NCI-H1048 (cell line): ENCODE measurements around the gene CACNB4.

ENCODE experiments used
- DNase-seq: peaks from one replicate; lab custom pipeline; 2025; lab: John Stamatoyannopoulos, UW

The CACNB4 gene

DNA sequence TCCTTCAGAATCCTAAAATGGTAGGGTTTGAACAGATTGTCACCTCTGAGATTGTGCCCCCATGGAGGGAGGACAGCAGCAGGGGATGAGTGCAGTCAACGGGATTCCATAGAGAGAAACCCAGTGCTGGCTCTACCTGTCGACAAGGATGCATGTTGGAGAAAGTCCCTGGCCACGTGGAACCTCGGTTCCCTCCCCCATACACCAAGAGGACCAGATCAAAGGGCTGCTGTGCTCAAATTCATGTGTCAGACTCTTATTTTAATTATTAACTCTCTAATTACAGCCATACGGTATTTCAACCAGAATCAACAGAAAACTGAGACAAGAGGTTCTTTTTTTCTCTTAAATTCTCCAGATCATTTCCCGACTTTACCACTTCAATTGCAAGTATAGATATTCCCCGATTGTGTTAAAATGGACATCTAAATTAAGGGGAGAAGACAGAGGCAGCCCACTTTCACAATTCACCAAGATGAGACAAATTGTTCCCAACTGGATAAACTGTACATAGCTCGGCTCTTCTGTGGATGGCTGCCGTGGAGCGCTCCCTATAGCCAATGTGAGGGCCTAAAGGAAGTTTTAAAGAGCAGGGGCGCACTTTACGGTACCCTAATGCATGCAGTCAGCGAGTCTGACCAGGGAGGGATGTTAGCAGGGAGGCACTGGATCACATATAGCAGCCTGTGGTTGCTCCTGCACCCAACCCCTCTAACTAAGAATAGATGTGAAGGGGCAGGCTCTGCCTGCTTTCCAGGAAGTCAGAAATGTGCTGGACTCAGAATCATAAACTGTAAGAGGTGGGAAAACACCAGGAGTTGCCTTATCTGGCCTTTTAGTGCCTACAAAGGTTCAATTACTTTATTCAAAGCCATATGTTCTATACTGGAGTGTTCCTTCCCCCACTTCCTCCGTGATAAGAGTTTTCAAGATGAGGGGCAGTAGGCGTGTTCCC lies 123.1 kb downstream of the CACNB4 start:
- no peak for DNase-seq

DNA sequence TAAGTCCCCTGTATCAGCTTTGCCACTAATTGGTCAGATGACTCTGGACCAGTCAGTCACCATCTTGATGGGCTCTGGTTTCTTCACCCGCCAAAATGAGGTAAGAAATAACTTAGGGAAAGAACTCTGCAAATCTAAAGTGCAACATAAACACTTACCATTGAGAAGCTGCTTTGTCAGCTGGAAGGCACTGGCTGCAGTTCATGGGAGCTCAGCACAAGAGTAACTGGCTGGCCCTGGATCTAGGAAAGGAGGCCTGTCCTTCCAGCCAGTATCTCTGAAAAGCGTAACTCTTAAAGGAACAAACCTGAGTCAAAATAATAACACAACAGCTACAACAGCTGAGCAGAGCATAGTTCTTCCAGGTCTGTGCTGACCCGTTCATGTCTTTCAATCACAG lies 123.9 kb downstream of the CACNB4 start:
- no peak for DNase-seq

- DNase-seq, result no peak
These were observed 125.0 kb downstream of the CACNB4 start for GRCh38 chr2:151973901-151974199.

GRCh38 chr2:151973013-151973900 lies 125.6 kb downstream of the CACNB4 start:
- DNase-seq, result no peak

DNA sequence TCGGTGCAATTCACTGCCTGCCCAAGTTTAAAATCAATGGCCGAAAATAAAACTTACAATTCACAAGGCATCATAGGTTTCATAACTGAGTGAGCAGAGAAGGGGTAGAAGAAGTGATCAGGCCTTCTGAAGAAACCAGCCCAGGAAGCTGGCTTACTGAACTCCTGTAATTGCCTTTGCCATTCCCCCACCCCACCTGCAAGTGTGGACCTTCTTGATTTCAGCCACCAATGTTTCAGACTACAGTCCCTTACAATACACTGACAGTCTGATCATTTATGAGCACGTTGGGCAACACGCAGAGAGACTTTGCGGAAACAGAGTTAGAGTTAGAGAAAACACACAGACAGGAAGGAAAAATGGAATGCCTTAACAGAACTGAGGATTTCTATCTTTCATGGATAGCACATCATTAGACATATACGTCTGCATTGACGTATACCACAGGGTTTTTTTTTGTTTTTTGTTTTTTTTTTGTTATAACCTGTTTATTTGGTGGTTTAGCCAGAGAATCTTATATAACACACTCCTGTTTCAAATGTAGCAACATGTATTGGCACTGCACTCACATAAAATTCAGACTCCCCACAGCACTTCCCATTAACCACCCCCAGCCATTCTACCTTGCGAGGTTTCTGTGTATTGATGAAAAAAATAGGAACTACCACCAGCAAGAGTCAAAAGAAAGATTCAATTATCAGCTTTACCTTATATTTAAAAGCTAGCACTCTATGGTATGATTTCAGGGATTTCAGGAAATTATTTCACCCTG lies 126.4 kb downstream of the CACNB4 start:
- DNase-seq, result no peak

DNA sequence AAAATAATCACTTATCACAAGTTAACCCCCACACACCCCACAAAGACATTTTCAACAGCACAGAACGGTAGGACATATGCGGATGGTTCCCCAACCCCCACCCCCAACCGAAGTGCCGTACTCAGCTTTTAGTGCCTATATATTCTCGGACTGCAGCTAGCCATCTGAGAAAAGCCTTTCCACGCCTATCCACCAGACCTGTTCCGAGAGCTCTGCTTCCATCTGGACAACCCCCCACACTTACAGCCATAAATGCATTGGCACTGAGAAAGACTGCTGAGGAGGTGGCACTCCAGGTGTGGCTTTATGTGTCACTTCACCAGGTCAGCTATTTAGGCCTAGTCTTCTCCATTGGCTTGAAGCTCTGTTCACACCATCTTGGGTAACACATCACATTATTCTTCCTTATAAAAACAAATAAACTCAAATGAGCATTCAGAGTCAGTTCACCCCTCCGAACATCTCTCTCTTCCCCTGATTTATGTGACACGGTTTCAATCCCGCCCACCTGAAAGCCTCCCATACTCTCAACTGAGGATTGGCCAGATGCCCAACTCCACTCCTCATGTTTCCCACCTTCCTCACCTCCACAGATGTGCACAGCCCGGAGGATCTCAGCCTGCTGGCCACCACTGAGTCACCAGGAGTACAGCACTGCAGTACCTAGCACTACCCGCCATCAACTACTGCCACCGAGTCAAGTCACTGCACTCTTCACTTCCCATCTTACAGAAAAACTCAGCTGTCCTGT lies 127.4 kb downstream of the CACNB4 start:
- DNase-seq, result no peak

GRCh38 chr2:151968770-151969470 lies 129.9 kb downstream of the CACNB4 start:
- no peak for DNase-seq

DNA sequence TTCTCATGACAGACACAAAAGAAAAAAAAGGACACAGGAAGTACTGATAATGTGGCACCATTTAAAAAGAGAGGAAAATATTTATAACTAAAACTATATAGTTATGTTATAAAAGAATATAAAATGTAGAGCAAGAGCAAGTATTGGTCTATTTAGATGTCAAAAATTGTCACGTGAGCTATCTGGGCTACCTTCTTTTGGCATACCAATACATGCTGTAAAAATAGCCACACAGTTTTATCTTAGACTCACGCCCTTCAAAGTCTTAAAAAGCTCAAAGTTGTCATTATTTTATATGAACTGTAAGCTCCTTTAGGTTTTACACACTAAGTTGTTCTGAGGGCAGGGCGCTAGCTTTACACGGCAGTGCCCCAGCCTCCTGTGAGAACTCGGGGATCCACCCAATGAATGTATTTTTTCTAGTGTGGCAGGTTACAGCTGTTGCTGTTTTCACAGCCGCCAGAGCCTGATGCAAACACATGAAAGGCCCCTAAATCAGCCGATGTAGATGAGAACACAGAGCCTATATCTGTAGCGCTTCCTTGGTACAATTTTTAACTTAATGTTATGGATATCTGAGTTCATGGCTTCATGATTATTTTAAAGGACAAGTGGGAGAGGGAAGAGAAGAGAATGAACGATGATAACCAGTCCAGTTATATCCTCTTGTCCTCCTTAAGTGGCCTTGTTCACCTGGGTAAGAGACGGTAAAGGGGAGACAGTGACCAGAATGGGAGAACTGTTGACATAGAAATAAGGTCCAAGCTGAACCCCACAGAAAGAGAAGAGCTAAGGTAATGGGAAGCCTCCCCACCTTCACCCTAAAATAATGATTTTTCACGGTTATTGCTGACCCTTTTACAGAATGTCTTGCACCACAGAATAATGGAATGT lies 130.8 kb downstream of the CACNB4 start:
- DNase-seq, result no peak

DNA sequence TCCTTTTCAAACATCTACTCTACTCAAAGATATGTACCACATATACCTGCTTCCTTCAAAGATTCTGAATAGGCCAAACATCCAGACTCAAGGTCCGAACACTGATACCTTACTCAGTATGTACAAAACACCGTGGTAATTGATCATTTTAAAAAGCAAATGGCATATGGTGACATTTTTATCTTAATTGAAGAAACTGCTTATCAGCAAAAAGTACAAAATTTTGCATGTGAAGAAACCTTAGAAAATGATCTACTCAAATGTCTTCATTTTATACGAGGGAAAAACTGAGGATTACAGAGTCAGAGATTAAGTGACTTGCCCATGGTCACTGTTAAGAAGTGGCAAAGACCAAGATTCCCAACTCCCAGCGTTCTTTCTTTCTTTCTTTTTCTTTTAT lies 133.0 kb downstream of the CACNB4 start:
- no peak for DNase-seq

- no peak for DNase-seq
These were observed 137.3 kb downstream of the CACNB4 start for GRCh38 chr2:151961558-151961957.

GRCh38 chr2:151959238-151959637 lies 139.6 kb downstream of the CACNB4 start:
- DNase-seq, result no peak

GRCh38 chr2:151953467-151953866 lies 145.4 kb downstream of the CACNB4 start:
- DNase-seq, result no peak

- DNase-seq, result no peak
These were observed 146.0 kb downstream of the CACNB4 start for GRCh38 chr2:151952691-151953456.

- no peak for DNase-seq
These were observed 151.1 kb downstream of the CACNB4 start for GRCh38 chr2:151947813-151948165.

- no peak for DNase-seq
These were observed 151.7 kb downstream of the CACNB4 start for GRCh38 chr2:151946899-151947812.

DNA sequence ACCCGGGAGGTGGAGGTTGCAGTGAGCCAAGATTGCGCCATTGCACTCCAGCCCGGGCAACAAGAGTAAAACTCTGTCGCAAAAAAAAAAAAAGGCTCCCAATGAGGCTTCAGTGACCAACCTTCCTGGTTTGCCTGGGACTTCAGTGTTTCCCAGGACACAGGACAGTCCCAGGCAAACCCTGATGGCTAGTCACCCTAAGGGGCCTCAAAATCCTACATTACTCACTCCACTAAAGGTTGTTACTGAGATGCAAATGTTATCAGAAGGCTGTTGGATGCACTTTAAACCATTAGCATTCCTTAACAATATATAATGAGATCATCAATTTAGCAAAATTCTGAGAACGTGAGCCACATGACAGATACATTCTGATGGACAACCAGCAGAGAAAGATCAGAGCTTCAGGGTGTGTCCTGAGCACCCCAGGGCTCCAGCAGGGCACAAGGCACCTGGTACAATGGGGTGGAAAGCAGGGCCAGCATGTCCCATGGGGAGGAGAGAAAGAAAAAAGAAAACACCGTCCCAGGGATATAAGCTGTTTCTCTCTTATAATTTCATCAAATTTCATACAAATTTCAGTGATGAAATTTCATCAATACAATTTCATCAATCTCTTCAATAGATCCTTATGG lies 152.5 kb downstream of the CACNB4 start:
- no peak for DNase-seq

GRCh38 chr2:151945602-151946001 lies 153.2 kb downstream of the CACNB4 start:
- DNase-seq, result no peak

GRCh38 chr2:151945186-151945585 lies 153.7 kb downstream of the CACNB4 start:
- no peak for DNase-seq
